H9 (cell line): ENCODE data around the gene NAGA. TPM values are rescaled to one million over a fixed set of nuclear protein-coding genes. Genes with fewer than 3 reads are reported as not detected.

Experiments
- DNase-seq: peaks from one replicate; pipeline ENCODE4 v3.0.0-alpha.2; 2017
- H2AFZ ChIP-seq: one replicate; pipeline ENCODE4 v1.6.1; 2013; ENCODE audit warnings: mild to moderate bottlenecking, low read length, control low read depth, moderate library complexity
- H2AK5ac ChIP-seq: 2 replicates; pipeline ENCODE4 v1.6.1; 2013; ENCODE audit warnings: low read length, control low read depth, mixed read lengths; ENCODE audit not compliant: insufficient read length
- H2BK120ac ChIP-seq: one replicate; pipeline ENCODE4 v1.6.1; 2013; ENCODE audit warnings: low read depth, mild to moderate bottlenecking, low read length, control low read depth, inconsistent platforms; ENCODE audit not compliant: poor library complexity, severe bottlenecking
- H2BK12ac ChIP-seq: 2 replicates; pipeline ENCODE4 v1.6.1; 2013; ENCODE audit warnings: low read length, control low read depth, mixed read lengths, low read depth; ENCODE audit not compliant: insufficient read length
- H2BK15ac ChIP-seq: 2 replicates; pipeline ENCODE4 v1.6.1; 2013; ENCODE audit warnings: low read depth, low read length, control low read depth
- H2BK20ac ChIP-seq: one replicate; pipeline ENCODE4 v1.6.1; 2013; ENCODE audit warnings: low read depth, mild to moderate bottlenecking, low read length, control low read depth, inconsistent platforms; ENCODE audit not compliant: poor library complexity, severe bottlenecking
- H2BK5ac ChIP-seq: 2 replicates; pipeline ENCODE4 v1.6.1; 2013; ENCODE audit warnings: low read length, control low read depth, mixed read lengths; ENCODE audit not compliant: insufficient read length
- H3K14ac ChIP-seq: 2 replicates; pipeline ENCODE4 v1.6.1; 2013; ENCODE audit warnings: low read length, control low read depth; ENCODE audit not compliant: insufficient read depth
- H3K18ac ChIP-seq: 2 replicates; pipeline ENCODE4 v1.6.1; 2013; ENCODE audit warnings: low read depth, mild to moderate bottlenecking, mixed read lengths, low read length, control low read depth; ENCODE audit not compliant: insufficient read length
- H3K23ac ChIP-seq: 2 replicates; pipeline ENCODE4 v1.6.1; 2013; ENCODE audit warnings: low read length, control low read depth, mixed read lengths, low read depth; ENCODE audit not compliant: insufficient read length
- H3K23me2 ChIP-seq: 2 replicates; pipeline ENCODE4 v1.6.1; 2013; ENCODE audit warnings: low read depth, mild to moderate bottlenecking, mixed read lengths, low read length, control low read depth; ENCODE audit not compliant: insufficient read length, poor library complexity, severe bottlenecking
- H3K27ac ChIP-seq: 2 replicates; pipeline ENCODE4 v1.5.1; 2013; ENCODE audit warnings: low read length, control low read depth, mixed read lengths, low read depth; ENCODE audit not compliant: insufficient read length
- H3K27me3 ChIP-seq: 2 replicates; pipeline ENCODE4 v1.6.1; 2013; ENCODE audit warnings: low read length, control low read depth, inconsistent platforms; ENCODE audit not compliant: insufficient read depth
- H3K4ac ChIP-seq: 2 replicates; pipeline ENCODE4 v1.6.1; 2013; ENCODE audit warnings: low read depth, mild to moderate bottlenecking, control low read depth, inconsistent platforms, low read length, moderate library complexity
- H3K4me1 ChIP-seq: 2 replicates; pipeline ENCODE4 v1.6.1; 2013; ENCODE audit warnings: low read length, control low read depth, inconsistent platforms; ENCODE audit not compliant: insufficient read depth
- H3K4me2 ChIP-seq: 2 replicates; pipeline ENCODE4 v1.6.1; 2013; ENCODE audit warnings: low read length, control low read depth, mixed read lengths; ENCODE audit not compliant: insufficient read length, insufficient read depth
- H3K56ac ChIP-seq: 2 replicates; pipeline ENCODE4 v1.6.1; 2013; ENCODE audit warnings: low read depth, mild to moderate bottlenecking, mixed read lengths, low read length, control low read depth; ENCODE audit not compliant: insufficient read length
- H3K79me1 ChIP-seq: 2 replicates; pipeline ENCODE4 v1.6.1; 2013; ENCODE audit warnings: low read depth, mild to moderate bottlenecking, moderate library complexity, low read length, control low read depth, inconsistent platforms; ENCODE audit not compliant: insufficient read depth, poor library complexity, severe bottlenecking
- H3K79me2 ChIP-seq: 2 replicates; pipeline ENCODE4 v1.6.1; 2013; ENCODE audit warnings: low read length, control low read depth, inconsistent platforms; ENCODE audit not compliant: insufficient read depth
- H3K9ac ChIP-seq: 2 replicates; pipeline ENCODE4 v1.6.1; 2013; ENCODE audit warnings: low read length, control low read depth, mixed read lengths; ENCODE audit not compliant: insufficient read length; ENCODE audit errors: extremely low read depth
- H3K9me3 ChIP-seq: one replicate; pipeline ENCODE4 v1.6.1; 2013; ENCODE audit warnings: low read depth, low read length, inconsistent platforms; ENCODE audit not compliant: control insufficient read depth
- H3T11ph ChIP-seq: one replicate; pipeline ENCODE4 v1.6.1; 2013; ENCODE audit warnings: mild to moderate bottlenecking, low read length, control low read depth, inconsistent platforms
- H4K20me1 ChIP-seq: one replicate; pipeline ENCODE4 v1.6.1; 2013; ENCODE audit not compliant: control insufficient read depth, insufficient read length, insufficient read depth
- H4K5ac ChIP-seq: 2 replicates; pipeline ENCODE4 v1.6.1; 2013; ENCODE audit warnings: low read depth, mild to moderate bottlenecking, mixed read lengths, low read length, control low read depth; ENCODE audit not compliant: insufficient read length
- H4K8ac ChIP-seq: replicated peaks from 2 replicates; pipeline ENCODE4 v1.6.1; 2013; ENCODE audit warnings: low read length, control low read depth, mixed read lengths, low read depth; ENCODE audit not compliant: insufficient read length
- H4K91ac ChIP-seq: 2 replicates; pipeline ENCODE4 v1.6.1; 2013; ENCODE audit warnings: low read depth, mild to moderate bottlenecking, moderate library complexity, mixed read lengths, low read length, control low read depth; ENCODE audit not compliant: insufficient read length
- H3K27ac Mint-ChIP-seq, 3 experiments: 2 replicates in 2 of 3; 3 replicates in 1 of 3; pipeline ENCODE4 v1.8.0; 2020 to 2021; ENCODE audit warnings: mixed read lengths in 3 of 3, mild to moderate bottlenecking in 1 of 3, moderate library complexity in 1 of 3
- H3K27me3 Mint-ChIP-seq: 2 replicates; pipeline ENCODE4 v1.8.0; 2021; ENCODE audit warnings: low read depth, mild to moderate bottlenecking, moderate library complexity, mixed read lengths
- H3K36me3 Mint-ChIP-seq, 3 experiments: 2 replicates in 2 of 3; 3 replicates in 1 of 3; pipeline ENCODE4 v1.8.0; 2020 to 2021; ENCODE audit warnings: low read depth in 3 of 3, mixed read lengths in 3 of 3; ENCODE audit not compliant: insufficient read depth in 1 of 3
- H3K4me1 Mint-ChIP-seq, 2 experiments: 2 replicates each; pipeline ENCODE4 v1.8.0; 2020; ENCODE audit warnings: mixed read lengths in 2 of 2
- H3K4me3 Mint-ChIP-seq, 2 experiments: 2 replicates in 1 of 2; 3 replicates in 1 of 2; pipeline ENCODE4 v1.8.0; 2020 to 2021; ENCODE audit warnings: mild to moderate bottlenecking in 2 of 2, mixed read lengths in 2 of 2, moderate library complexity in 1 of 2
- H3K9me3 Mint-ChIP-seq, 2 experiments: 2 replicates in 1 of 2; 3 replicates in 1 of 2; pipeline ENCODE4 v1.8.0; 2020; ENCODE audit warnings: mild to moderate bottlenecking in 2 of 2, mixed read lengths in 2 of 2, moderate library complexity in 1 of 2
- WGBS: extraction: QIAGEN DNeasy Blood & Tissue Kit; methylation state at CpG from one replicate; pipeline ENCODE4 v1.1.7; 2013; ENCODE audit warnings: missing lambda C conversion rate, low lambda C conversion rate, mixed read lengths; ENCODE audit not compliant: insufficient read length; ENCODE audit errors: extremely low coverage; 5-methylcytosine and 5-hydroxymethylcytosine counted together
- total RNA-seq: library from RNA; stranded (reverse); gene quantifications from 2 replicates; pipeline ENCODE4 v1.2.1, GENCODE V29; 2021
- TF ChIP-seq, protein P1 (sequence below): fragments of 200-600 bp; sonication (generic); conservative IDR thresholded peaks from 3 replicates; pipeline ENCODE4 v1.8.0; 2021; ENCODE audit warnings: antibody characterized with exemption, mild to moderate bottlenecking

The NAGA gene
- total RNA-seq, 1 experiment from 2014 or later: 16.1 TPM

DNA sequence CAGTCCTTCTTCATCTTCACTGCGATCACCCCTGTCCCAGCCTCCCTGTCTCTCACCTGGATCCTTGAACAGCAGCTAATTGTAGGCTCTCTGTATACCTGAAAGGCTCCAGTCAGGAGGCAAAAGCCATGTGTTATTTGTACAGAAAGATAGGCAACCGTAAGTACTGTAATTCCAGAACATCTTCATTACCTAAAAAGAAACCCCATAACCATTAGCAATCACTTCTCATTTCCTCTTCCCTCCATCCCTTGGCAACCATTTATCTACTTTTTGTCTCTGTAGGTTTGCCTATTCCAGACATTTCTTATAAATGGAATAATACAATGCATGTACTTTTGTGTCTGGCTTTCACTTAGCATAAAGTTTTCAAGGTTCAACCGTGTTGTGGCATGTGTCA lies 17.8 kb downstream of the NAGA start:
- Mint-ChIP-seq H3K27me3 (peaks cover 7% of the 10 kb centered on the region), H3K9me3 (peaks cover 10 to 13% of the 10 kb centered on the region in 2 experiments), H3K4me3 (no peak overlapping the region), H3K36me3 (peaks cover 8 to 10% (median 9%) of the 10 kb centered on the region in 3 experiments; a peak in 6 of 7 replicates), H3K27ac (no peak overlapping the region), H3K4me1 (no peaks in the 10 kb centered on the region)
- H4K5ac ChIP-seq: no peak overlapping the region
- no peaks in the 10 kb centered on the region for H3K27me3 ChIP-seq
- no peak overlapping the region for H4K8ac ChIP-seq
- no peak overlapping the region for H2BK12ac ChIP-seq
- no peak overlapping the region for H4K91ac ChIP-seq
- no peaks in the 10 kb centered on the region for H4K20me1 ChIP-seq
- H3K4ac ChIP-seq: no peak overlapping the region
- no peak overlapping the region for H3K27ac ChIP-seq
- no peaks in the 10 kb centered on the region for H3K9me3 ChIP-seq
- H3K18ac ChIP-seq: no peak overlapping the region
- H3K79me1 ChIP-seq: no peaks in the 10 kb centered on the region
- H2BK20ac ChIP-seq: no peak overlapping the region
- no peak overlapping the region for H2BK120ac ChIP-seq
- no CpG with 5 or more reads among the region's 3 CpGs for WGBS
- no peak for DNase-seq
- H2AFZ ChIP-seq: no peak overlapping the region
- H3T11ph ChIP-seq: no peak overlapping the region
- no peaks in the 10 kb centered on the region for H3K4me1 ChIP-seq
- H3K23ac ChIP-seq: no peak overlapping the region
- H3K79me2 ChIP-seq: no peaks in the 10 kb centered on the region
- no peaks in the 10 kb centered on the region for H3K23me2 ChIP-seq
- no peak overlapping the region for H3K9ac ChIP-seq
- H2BK5ac ChIP-seq: no peak overlapping the region
- no peak overlapping the region for H2BK15ac ChIP-seq
- no peak overlapping the region for H3K56ac ChIP-seq
- H3K14ac ChIP-seq: no peak overlapping the region
- no peak overlapping the region for H2AK5ac ChIP-seq
- TF ChIP-seq, protein P1, sequence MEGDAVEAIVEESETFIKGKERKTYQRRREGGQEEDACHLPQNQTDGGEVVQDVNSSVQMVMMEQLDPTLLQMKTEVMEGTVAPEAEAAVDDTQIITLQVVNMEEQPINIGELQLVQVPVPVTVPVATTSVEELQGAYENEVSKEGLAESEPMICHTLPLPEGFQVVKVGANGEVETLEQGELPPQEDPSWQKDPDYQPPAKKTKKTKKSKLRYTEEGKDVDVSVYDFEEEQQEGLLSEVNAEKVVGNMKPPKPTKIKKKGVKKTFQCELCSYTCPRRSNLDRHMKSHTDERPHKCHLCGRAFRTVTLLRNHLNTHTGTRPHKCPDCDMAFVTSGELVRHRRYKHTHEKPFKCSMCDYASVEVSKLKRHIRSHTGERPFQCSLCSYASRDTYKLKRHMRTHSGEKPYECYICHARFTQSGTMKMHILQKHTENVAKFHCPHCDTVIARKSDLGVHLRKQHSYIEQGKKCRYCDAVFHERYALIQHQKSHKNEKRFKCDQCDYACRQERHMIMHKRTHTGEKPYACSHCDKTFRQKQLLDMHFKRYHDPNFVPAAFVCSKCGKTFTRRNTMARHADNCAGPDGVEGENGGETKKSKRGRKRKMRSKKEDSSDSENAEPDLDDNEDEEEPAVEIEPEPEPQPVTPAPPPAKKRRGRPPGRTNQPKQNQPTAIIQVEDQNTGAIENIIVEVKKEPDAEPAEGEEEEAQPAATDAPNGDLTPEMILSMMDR: no peak
- no peak overlapping the region for H3K4me2 ChIP-seq
